Smooth muscle cell of the brain vasculature (primary cell): Measurements from ENCODE around the gene INTS13.
"Not testable (repeated sequence)": the region's sequence is repeated elsewhere in the genome, so short reads cannot be mapped to it uniquely, and the experiment has no call there.

Experiments
- DNase-seq: peaks from one replicate; pipeline ENCODE4 v3.0.0-alpha.2; 2012; ENCODE audit warnings: low read depth, low spot score

The INTS13 gene

DNA sequence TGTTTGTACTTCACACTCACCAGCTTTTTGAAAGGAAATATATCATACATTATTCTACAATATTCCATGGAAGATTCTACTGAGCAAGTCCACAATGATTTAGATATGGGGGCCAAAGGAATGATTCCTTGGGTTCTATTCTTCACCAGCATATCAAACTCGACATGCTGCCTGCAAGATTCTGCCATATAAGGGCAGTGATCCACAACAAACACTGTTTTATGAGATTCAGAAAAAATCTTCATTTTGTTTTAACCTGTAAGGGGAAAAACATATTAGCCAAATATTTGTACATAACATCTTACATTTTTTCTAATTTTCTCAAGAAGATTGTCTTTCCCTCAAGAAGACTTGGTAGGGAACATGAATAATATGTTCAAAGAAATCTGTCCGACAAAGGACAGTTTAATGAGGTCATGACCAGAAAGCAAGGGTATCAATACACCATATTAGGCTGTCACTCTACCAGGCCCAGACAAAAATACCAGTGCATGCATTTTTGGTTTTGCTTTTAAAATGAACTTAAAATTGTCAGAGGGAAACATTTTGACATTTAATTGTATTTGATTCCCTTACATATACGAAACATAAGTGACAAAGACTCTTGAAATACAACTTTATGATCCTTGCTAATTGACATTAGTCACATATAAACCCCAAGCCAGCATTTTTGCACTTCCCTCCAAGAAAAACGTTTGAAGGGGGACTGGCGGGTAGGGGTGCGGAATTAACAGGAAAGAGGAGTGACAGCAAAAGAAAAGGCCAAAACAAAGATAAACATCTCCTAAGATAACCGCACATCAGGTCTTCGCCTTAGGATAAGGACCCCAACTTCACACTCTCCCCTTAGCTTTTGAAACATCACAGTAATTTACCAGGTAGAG lies 980 bp downstream of the INTS13 start:
- no peak for DNase-seq

DNA sequence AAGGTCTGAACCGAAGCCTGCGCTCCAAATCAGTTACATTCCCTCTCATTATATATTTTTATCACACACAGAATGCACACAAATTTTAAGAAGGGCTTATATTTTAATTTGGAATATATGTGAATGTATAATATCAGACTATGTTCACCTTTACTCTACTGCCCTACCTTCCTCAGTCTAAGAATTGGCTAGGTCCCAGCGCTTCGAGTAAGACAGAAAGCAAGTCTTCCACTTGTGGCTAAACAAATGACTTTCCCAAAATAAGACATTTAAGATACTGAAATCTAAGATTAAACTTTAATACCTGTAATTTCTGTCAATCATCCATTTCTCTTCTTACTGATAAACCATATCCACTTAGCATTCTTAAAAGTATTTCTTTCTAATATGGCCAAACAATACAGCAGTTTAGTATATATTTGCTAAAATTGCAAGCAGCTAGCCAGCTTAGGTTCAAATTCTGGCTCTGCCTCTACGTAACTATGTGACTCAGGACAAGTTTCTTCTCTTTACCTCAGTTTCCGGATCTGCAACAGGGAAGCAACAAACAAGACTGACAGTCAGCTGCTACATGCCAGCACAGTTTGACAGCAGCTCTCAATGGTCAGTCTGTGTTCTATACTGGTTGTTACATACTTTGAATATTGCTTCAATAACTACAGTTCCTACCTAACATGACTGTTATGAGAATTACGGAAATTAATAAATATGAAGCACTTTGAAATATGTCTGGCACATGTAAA lies 2.0 kb downstream of the INTS13 start:
- no peak for DNase-seq

DNA sequence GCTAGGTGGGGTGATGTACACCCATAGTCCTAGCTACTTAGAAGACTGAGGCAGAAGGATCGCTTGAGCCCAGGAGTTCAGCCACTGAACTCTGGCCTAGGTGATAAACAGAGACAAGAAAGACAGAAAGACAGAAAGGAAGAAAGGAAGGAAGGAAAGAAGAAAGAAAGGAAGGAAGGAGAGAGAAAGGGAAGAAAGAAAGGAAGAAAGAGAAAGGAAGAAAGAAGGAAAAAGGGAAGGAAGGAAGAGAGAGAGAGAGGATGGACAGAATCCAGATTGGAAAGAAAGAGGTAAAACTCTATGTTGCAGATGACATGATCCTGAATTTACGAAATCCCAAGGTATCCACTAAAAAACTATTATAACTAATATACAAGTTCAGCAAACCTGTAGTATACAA lies 8.2 kb downstream of the INTS13 start:
- DNase-seq: no peak

DNA sequence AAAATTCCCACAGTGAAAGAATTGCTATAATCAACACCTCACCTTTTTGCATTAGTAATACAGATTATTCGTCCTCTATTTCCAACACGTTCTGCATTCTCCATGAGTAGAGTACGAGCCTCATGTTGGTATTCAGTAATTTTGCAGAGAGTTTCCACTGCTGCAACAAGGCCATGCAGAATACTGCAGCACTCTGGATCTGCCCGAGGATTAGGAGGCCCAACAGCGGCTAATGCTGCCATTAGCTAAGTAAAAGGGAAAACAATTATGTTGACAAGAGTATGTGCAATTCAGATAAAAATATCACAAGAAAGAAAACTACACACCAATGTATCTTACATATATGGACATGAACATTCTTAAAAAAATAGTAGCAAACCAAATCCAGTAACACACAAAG lies 9.1 kb downstream of the INTS13 start:
- DNase-seq: no peak

DNA sequence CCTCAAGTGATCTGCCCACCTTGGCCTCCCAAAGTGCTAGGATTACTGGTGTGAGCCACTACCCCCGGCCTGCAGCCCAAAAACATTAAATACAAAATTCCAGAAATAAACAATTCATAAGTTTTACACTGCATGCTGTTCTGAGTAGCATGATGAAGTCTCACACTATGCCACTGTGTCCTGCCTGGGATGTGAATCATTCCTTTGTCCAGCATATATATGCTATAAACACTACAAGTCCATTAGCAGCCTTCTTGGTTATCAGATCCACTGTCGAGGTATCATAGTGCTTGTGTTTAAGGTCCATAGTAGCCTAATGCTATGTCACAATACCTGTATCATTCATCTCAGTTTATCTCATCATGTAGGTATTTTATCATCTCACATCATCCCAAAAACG lies 15.9 kb downstream of the INTS13 start:
- no peak for DNase-seq

DNA sequence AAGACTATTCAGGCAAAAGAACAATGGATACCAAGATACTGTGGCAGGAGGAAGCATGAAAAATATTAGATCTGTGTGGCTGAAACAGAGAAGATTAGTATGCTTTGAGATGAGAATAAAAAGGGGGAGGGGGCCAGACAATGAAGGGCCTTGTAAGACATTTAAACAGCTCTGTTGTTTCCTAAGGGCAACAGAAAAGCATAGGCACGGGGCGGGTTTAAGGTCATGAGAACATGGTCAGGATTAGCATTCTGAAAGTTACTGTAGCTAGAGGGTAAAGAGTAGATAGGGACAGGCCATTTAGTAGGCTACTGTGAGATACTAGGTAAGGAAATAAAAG lies 18.6 kb downstream of the INTS13 start:
- no peak for DNase-seq

DNA sequence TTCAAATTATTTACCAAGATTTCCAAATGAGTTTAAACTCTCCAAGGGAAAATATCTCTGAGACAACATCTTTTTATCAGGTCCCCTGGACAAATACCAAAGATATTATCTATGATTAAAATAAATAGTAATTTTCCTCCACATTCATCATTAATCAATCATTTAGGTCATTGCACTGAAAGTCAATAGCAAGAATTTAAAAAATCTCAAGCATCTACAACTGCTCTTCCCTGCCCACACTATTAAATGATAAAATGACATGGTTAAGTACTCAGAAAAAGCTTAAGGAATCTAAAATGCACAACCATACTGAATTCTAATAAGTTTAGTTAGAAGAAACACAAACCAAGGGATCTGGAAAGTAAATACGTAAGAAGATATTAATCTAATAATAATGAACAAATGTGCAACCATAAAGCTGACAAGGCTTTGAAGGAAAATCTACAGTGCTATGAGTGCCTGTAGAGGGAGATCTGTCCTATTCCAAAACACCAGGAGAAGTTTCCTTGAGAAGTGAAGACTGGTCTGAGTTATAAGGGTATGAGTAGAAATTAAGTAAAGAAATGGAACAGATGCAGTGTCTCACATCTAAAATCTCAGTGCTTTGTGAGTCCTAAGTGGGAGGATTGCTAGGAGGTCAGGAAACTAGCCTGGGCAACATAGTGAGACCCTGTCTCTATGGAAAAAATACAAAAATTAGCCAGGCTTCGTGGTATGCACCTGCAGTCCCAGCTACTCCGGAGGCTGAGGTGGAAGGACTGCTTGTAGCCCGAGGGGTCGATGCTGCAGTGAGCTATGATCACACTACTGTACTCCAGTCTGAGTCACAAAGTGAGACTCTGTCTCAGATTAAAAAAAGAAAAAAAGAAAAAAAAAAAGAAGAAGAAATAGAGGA lies 19.2 kb downstream of the INTS13 start:
- DNase-seq: no peak

DNA sequence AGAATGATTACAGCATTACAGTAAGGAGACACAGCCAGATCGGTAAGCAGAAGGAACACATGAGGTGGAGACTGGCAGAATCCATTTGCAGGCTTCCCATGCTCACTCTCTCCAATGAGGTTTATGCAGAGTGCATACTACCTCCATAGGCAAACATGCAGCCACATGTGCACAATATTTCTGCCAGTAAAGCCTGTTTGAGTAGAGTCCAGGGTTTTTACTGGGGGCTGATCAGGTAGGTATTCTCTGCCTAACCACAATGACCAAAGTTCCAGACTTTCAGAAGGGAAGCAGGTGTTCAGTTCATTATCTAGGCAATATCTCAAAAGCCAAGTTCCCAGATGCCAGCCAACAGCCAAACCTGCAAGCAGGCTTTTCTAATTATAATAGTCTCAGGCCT lies 31.1 kb downstream of the INTS13 start:
- DNase-seq: no peak

DNA sequence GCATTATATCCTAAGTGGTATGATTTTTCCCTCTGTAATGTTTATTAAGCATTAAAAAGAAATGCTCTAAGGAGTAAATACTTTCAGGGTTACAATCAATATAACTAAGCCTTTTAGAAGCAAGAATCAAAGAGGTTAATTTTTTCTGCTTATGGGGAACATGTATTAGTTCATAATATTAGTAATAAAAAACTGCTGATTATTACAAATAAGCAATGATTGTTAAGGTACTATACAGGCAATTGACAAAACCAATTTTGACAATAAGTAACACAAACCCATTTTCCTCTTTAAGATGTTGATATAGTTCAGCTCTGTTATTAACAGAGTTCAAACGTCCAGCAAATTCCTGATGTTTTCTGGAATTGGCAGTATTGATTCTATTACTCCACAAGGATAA lies 31.8 kb downstream of the INTS13 start:
- DNase-seq: no peak

DNA sequence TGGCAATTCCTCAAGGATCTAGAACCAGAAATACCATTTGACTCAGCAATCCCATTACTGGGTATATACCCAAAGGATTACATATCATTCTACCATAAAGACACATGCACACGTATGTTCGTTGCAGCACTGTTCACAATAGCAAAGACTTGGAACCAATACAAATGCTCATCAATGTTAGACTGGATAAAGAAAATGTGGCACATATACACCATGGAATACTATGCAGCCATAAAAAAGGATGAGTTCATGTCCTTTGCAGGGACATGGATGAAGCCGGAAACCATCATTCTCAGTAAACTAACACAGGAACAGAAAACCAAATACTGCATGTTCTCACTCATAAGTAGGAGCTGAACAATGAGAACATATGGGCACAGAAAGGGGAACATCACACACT lies 34.4 kb downstream of the INTS13 start:
- not testable (repeated sequence) for DNase-seq

DNA sequence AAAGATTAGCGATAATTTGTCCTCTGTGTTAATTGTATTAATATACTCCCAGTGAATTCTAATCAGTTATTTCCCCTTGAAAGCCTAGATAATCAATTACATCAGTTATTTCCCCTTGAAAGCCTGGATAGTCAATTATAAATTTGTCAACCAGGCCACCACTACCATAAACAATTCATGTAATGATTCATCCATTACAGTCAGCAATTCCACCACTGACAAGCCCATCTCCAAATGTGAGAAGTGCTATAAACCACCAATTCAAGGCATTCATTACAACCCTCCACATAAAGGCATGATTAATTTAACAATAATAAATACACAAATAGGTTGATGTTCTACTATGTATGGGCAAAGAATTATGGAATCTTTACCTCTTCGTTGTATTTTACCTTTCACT lies 40.9 kb downstream of the INTS13 start:
- no peak for DNase-seq

DNA sequence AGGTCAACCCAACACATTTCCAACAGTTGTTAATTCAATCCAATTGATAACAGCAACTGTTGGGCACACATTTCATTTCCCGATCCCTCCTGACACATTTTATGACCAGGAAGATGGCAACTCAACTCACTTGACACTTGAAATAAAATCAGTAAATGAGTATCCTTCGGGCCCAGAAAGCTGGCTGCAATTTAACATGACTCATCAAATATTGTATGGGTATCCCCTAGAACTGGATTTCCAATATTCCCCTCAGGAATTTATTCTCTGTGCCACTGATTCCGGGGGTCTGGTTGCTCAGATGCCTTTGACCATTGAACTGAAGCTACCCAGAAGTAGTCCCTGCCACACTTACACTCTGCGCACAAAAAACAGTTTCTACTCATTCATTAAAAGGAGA lies 42.1 kb downstream of the INTS13 start:
- no peak for DNase-seq

DNA sequence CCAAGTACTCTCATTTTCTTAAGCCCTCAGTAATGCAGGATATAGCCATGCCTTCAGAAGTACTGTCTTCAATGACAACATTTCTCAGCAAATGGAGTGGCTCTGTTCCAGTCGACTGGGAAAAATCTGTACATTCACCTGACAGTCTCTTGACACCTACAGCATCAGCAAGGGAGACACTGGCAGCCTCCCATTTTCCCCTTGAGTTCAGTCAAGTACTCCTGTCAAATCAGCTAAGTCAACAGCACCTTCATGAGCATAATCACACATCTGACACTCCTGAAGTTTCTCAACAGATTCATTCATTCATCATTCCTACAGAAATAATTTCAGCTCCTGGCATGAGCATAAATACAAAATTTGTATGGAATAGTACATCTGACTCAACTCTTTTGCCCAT lies 46.1 kb downstream of the INTS13 start:
- DNase-seq: no peak

DNA sequence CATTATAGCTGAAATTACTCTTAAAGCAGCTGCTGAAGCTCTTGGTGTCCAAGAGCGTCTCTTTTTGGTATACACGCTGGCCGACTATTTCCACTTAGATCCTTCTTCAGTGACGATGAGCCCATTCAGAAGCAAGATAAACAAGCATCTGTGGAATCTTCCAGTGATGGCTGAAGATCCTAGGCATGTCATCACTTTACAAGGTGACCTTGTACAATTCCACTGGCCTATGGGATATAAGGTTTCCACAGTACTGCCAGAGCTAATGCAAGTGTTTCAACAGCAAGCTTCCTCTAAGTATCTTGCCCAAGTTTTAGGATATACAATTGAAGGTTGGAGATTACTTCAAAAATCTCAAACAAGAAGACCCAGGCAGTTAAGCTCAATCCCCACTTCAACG lies 47.0 kb downstream of the INTS13 start:
- DNase-seq: no peak

DNA sequence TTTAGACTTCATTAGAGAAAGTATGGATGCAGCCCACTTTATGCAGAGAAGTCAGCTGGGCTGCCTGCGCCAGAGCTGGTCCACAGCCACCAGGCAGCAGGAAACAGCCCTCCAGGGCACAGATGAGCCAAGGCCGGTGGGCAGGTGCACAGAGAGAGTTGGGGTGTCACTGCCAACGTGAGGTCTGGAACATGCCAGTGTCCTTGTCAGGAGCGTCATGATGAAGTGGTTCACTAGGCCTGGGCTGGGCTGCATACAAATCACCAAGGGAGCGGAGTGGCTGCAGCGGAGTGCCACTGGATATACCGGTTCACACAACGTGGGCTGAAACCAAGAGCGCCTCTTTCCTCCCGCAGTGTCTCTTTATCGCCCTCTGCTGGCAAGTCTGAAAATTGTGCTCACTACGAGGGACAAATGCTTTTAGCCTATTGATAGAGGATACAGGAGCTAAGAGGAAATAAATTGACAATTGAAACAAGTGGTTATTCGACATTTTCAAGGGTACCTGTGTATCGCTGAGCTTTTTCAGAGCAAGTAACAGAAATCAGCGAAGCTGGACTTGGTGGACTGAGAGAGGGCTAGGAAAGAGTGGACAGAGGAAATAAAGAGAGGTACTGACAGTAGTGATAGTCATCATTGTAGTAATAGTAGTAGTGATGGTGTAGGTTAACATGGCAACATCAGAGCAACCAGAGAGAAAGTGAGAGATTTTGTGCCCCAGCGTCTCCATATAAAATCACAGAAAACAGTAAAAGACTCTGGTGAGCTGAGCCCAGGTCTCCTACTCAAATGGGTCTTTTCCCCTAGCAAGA lies 52.8 kb downstream of the INTS13 start:
- peak; percentile 54 for DNase-seq

DNA sequence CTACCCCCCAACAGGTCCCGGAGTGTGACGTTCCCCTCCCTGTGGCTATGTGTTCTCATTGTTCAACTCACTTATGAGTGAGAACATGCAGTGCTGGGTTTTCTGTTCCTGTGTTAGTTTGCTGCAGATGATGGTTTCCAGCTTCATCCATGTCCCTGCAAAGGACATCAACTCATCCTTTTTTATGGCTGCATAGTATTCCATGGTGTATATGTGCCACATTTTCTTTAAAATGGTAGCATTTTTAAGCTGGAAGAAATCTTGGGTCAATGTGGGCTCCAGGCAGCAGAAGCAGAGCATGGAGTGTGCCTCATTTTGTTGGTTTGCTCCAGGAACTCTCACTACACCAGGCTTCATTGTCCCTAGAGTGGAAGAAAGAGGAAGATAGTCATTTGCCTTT lies 57.2 kb downstream of the INTS13 start:
- DNase-seq: no peak

DNA sequence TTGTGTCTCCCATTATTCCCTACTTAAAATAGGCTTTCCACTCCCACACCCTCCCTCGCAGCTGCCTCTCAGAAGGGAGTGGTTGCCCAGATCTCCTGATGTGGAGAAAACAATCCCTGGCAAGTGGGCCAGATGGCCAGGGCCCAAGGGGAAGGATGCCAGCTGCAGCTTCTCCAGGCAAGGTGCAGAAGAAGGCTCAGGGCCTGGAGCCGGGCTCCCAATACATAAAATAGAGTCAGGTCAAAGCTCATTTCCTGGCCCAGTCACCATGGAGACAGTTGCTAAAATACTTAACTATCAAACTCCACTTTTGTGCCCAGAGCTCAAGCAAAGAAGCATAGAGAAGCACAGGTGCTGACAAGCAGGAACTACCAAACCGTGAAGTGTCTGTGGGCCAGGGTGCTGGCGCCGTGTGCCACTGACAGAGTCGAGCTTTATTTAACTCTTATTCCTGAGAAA lies 59.1 kb downstream of the INTS13 start:
- DNase-seq: no peak

DNA sequence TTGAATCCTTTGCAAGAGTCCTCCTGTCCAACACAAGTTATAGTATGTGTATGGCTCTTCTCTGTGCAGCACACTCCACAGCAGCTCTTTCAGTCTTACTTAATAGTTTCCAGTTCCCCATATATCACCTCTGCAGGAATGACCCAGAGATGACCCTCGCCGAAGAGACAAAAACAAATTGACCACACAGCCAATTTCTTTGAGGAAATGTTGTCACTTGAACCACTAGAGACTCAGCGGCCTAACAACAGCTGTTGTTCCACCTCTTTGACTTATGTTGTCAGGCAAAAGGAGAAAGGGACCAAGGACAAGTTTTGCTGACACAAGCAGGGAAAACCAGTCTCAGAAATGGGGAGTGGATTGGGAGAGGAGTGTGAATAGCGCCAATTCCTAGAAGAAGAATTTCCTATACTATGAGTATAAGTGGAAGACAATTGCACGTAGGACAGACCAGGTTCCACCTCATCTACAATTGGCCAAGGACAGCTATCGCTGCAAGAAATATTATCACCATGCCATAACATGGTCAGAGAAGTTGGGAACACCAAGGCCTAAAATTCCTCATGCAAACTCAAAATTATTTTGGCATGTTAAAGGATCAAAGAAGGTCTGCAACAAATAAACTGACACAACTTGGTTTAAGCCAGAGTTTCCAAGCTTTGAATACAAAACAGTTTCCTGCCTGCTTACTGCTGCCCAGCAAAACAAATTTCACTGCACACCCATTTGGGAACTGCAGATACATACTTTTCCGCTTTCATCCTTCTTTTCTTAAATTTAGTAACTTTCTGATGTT lies 63.1 kb downstream of the INTS13 start:
- no peak for DNase-seq

DNA sequence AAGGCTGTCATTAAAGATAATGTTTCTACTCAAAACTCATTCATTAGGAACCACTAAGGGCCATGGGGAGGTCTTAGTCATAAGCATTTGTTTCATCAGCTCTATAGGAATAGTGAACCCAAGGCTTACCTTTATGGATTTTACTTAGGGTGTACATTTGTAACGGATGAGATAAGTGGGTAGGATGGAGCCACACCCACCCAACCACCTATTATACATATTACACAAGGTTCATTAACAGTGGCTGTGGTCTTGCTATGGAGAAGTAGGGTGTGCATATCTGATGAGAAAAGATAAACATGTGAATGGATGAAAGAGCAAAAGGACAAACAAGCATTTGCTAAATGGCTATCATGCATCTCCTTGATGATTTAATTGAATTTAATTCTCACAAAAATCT lies 65.2 kb downstream of the INTS13 start:
- no peak for DNase-seq

DNA sequence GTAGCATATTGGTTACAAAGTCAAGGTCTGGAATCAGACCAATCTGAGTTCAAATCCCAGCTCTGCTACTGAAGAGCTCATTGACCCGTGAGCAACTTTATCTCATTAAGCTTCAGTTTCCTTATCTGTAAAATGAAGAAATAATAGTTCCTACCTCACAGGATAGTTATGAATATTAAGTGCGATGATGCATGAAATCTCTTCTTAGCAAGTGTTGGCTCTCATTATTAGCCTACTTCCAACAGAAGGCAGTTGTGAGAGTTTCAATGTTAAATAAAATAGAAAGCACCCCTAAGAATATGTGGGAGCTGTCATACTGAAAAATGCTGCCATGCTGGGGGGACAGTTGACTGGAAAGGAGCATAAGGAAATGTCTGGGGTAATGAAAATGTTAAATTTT lies 65.8 kb downstream of the INTS13 start:
- DNase-seq: no peak
